ENCODE data around the gene AQP3. TPM values are rescaled to one million over a fixed set of nuclear protein-coding genes. Genes with fewer than 3 reads are reported as not detected.
A peak's percentile ranks its signal among the peaks of the same experiment; 100 is the strongest.

AQP3 gene
- total and polyA plus RNA-seq, 9 of the 15 experiments (the other 6 are each of a cell fraction or from before 2014, with no cell fraction given), result 4.2 to 31.5 (median 17.6) TPM

GRCh38 chr9:33404788-33405362 lies 42.5 kb downstream of the AQP3 start:
- H3K9me1 ChIP-seq (ENCODE audit: control insufficient read depth, insufficient read depth, low read length), result no peaks in the 10 kb centered on the region
- BruUV-seq (replicated peaks), result no TSS peak
- DNase-seq (ENCODE audit: extremely low read depth in 1 of 4, low spot score in 3 of 4), result peak in 1 of 4 experiments; percentile 12
- no peaks in the 10 kb centered on the region for H3K9me3 ChIP-seq (replicated peaks; ENCODE audit: control insufficient read depth, insufficient read depth, low read depth, low read length)
- no peaks in the 10 kb centered on the region for H3K27me3 ChIP-seq (ENCODE audit: control insufficient read depth in 2 of 2, insufficient read depth in 2 of 2, low read length in 2 of 2)
- TF ChIP-seq CBX2 (IDR thresholded peaks at IDR 0.05; ENCODE audit: insufficient read depth, low read length, poor library complexity, severe bottlenecking) (no peak), ZNF717 (CRISPR knock-in tag; IDR thresholded peaks at IDR 0.05) (no peak), KAT7 (CRISPR knock-in tag; IDR thresholded peaks at IDR 0.05; ENCODE audit: borderline replicate concordance) (no peak), MYNN (IDR thresholded peaks at IDR 0.05) (no peak), MYNN (CRISPR knock-in tag; IDR thresholded peaks at IDR 0.05) (no peak), GATAD2B (IDR thresholded peaks at IDR 0.05; ENCODE audit: borderline replicate concordance) (no peak)
- no peak overlapping the region for H3K27ac ChIP-seq (ENCODE audit: extremely low read depth, low read depth, low read length)
- ChIA-PET POLR2A (interaction anchor here (0.9 kb wide), 1 partner anchor 10 kb away, joined by 3 read pairs; no protein-coding TSS in a partner anchor), CTCF (ENCODE audit: low intra/inter-chr PET ratio) (no interaction called here)
- no peaks in the 10 kb centered on the region for H3K36me3 ChIP-seq (ENCODE audit: control insufficient read depth, insufficient read depth, low read length)
- ATAC-seq, result peak; percentile 25; the same call in 2 of the 3 replicates
- no peaks in the 10 kb centered on the region for H3K79me2 ChIP-seq (ENCODE audit: control insufficient read depth, insufficient read depth, low read length)
- WGBS (ENCODE audit: insufficient coverage, low coverage, missing lambda C conversion rate), result 17% methylated on average over 1 of the region's 4 CpGs
- peak overlapping the region in 1 of 2 experiments; percentile 26; a peak in 1 of 4 replicates for H3K9ac ChIP-seq (ENCODE audit: insufficient read depth in 1 of 2, low read depth in 2 of 2, low read length in 2 of 2)
- H3K4me1 ChIP-seq (replicated peaks in 1 of 2; ENCODE audit: control insufficient read depth in 2 of 2, insufficient read depth in 2 of 2, low read length in 2 of 2), result peaks cover 2 to 35% of the 10 kb centered on the region in 2 experiments; a peak in 2 of 5 replicates
- no peak for FAIRE-seq
- H2AFZ ChIP-seq (ENCODE audit: low read depth, low read length), result no peak overlapping the region
- intact Hi-C loops (cut with micrococcal nuclease), result loop anchor here (10.0 kb wide), 1 partner anchor 220 kb away; no protein-coding TSS in a partner anchor
- H3K4me2 ChIP-seq (ENCODE audit: insufficient read depth, low read length), result no peak overlapping the region
- no peaks in the 10 kb centered on the region for H4K20me1 ChIP-seq (replicated peaks; ENCODE audit: control insufficient read depth, insufficient read depth, low read length)
- H3K4me3 ChIP-seq, result no peak overlapping the region
- in situ Hi-C loops (cut with MboI), result loop anchor here (10.0 kb wide), 1 partner anchor 60 kb away; no protein-coding TSS in a partner anchor

All from K562 (cell line).